Measurements from ENCODE around the gene NBR1.
"Not testable (repeated sequence)": the region's sequence is repeated elsewhere in the genome, so short reads cannot be mapped to it uniquely, and the experiment has no call there.

Gene NBR1

GRCh38 chr17:43140396-43141332 lies 30.4 kb upstream of the NBR1 start:
- no peak overlapping the region for H3K4me3 ChIP-seq (ENCODE audit: low read length)
- no peak for TF ChIP-seq ZNF274 (IDR thresholded peaks at IDR 0.05; ENCODE audit: low read depth, low read length)

- TF ChIP-seq ZNF274 (IDR thresholded peaks at IDR 0.05; ENCODE audit: low read depth, low read length) = no peak
These were observed 28.9 kb upstream of the NBR1 start for GRCh38 chr17:43142153-43142552.

GRCh38 chr17:43143201-43143600 lies 27.8 kb upstream of the NBR1 start:
- no peak for TF ChIP-seq ZNF274 (IDR thresholded peaks at IDR 0.05; ENCODE audit: low read depth, low read length)
- H3K4me3 ChIP-seq (ENCODE audit: low read length) = no peak overlapping the region

More at GRCh38 chr17:43142153-43142552, 28.9 kb upstream of the NBR1 start:
- H3K4me3 ChIP-seq (ENCODE audit: low read length) = no peak overlapping the region

- TF ChIP-seq ZNF274 (IDR thresholded peaks at IDR 0.05; ENCODE audit: low read depth, low read length) = no peak
- H3K4me3 ChIP-seq (ENCODE audit: low read length) = no peak overlapping the region
These were observed 24.4 kb upstream of the NBR1 start for GRCh38 chr17:43146649-43147048.

GRCh38 chr17:43151880-43152456 lies 19.0 kb upstream of the NBR1 start:
- no peak overlapping the region for H3K4me3 ChIP-seq (ENCODE audit: low read length)
- TF ChIP-seq ZNF274 (IDR thresholded peaks at IDR 0.05; ENCODE audit: low read depth, low read length) = no peak

GRCh38 chr17:43153197-43153835 lies 17.7 kb upstream of the NBR1 start:
- H3K4me3 ChIP-seq (ENCODE audit: low read length) = not testable (repeated sequence)

GRCh38 chr17:43155666-43156065 lies 15.3 kb upstream of the NBR1 start:
- H3K4me3 ChIP-seq (ENCODE audit: low read length) = no peak overlapping the region
- TF ChIP-seq ZNF274 (IDR thresholded peaks at IDR 0.05; ENCODE audit: low read depth, low read length) = no peak

- H3K4me3 ChIP-seq (ENCODE audit: low read length) = not testable (repeated sequence)
These were observed 11.8 kb upstream of the NBR1 start for GRCh38 chr17:43159232-43159631.

GRCh38 chr17:43159957-43160356 lies 11.1 kb upstream of the NBR1 start:
- H3K4me3 ChIP-seq (ENCODE audit: low read length) = not testable (repeated sequence)

- H3K4me3 ChIP-seq (ENCODE audit: low read length) = not testable (repeated sequence)
These were observed 5.0 kb upstream of the NBR1 start for GRCh38 chr17:43165971-43166370.

GRCh38 chr17:43169561-43170139 lies 1.4 kb upstream of the NBR1 start:
- TF ChIP-seq ZNF274 (IDR thresholded peaks at IDR 0.05; ENCODE audit: low read depth, low read length) = no peak
- peak overlapping the region; percentile 86 for H3K4me3 ChIP-seq (ENCODE audit: low read length)

GRCh38 chr17:43170140-43170765 lies 761 bp upstream of the NBR1 start:
- TF ChIP-seq ZNF274 (IDR thresholded peaks at IDR 0.05; ENCODE audit: low read depth, low read length) = no peak
- H3K4me3 ChIP-seq (ENCODE audit: low read length) = peak overlapping the region; percentile 86

- TF ChIP-seq ZNF274 (IDR thresholded peaks at IDR 0.05; ENCODE audit: low read depth, low read length) = no peak
- peak overlapping the region; percentile 86 for H3K4me3 ChIP-seq (ENCODE audit: low read length)
These were observed 823 bp downstream of the NBR1 start for GRCh38 chr17:43171586-43172487.
